HG02678 (cell line): ENCODE measurements around the gene TBC1D5.
"Not testable (repeated sequence)": the region's sequence is repeated elsewhere in the genome, so short reads cannot be mapped to it uniquely, and the experiment has no call there.

Experiments
- ATAC-seq: cut with Tn5 transposase; IDR thresholded peaks from one replicate; pipeline ENCODE4 v1.9.1; 2021; ENCODE audit warnings: mild to moderate bottlenecking, moderate library complexity; ENCODE audit not compliant: unreplicated experiment

The TBC1D5 gene

GRCh38 chr3:17423786-17424536 is 318.5 kb downstream of the TBC1D5 start:
- ATAC-seq: no peak

- no peak for ATAC-seq
These were observed 319.8 kb downstream of the TBC1D5 start for GRCh38 chr3:17422636-17423035.

DNA sequence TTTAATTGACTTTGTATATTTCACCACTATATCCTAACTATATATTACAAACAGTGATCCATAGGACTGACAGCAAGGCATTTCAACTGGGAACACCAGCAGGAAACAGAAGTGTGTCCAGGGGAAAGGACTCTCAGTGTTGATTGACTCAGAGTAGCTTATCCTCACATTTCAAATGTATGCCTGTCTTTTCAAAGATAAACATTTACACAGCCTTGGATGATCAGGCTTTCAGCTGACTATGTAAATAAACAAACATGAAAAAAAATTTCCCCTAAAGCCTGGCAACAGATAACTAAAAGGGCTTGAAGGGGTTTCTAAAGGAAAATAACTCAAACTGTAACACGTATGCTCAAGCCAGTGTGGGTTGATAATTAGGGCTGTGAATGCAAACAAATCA is 321.8 kb downstream of the TBC1D5 start:
- ATAC-seq: no peak

DNA sequence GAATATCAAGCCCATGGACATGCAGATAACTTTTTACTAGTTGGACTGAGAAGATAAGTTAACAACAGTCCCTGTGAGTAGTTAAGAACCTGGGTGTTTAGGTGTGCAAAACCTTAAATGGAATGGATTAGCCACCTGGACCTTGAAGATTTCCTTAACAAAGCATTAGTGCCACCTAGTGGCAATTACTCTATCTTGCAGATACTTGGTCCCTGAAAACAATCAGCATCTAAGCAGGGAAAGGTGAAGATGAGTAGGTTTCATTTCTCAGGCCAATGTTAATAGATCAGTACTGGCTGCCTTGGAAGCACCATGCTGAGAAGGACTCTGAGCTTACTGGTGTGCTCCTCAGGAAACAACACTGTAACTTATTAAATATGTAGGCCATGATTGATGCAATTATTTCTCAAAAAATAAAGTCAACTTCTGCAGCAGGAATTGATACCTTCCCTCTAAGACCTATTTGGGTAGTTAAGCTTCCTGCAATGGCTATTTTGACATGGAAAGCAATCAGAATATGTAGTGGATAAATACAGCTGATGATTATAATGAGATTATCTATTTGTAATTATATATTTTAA is 329.4 kb downstream of the TBC1D5 start:
- ATAC-seq: peak; percentile 89

- ATAC-seq: no peak
These were observed 331.1 kb downstream of the TBC1D5 start for GRCh38 chr3:17411157-17411877.

DNA sequence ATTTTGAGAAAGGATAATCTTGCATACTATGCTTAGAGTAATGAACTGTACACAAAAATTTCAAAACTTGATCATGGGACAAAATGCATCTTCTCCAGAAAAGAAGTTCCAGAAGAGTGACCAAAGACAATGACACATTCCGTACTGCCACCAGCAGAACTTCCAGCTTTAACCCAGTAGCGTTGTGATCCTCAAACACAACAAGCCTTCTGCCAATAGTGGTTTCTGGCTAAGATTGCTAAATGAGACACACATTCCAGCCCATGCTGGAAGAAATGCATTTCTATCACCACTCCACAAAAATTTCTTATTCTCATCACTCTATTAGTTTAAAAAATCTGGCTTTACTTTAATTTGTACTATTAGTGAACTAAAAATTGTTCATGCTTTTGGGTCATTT is 334.9 kb downstream of the TBC1D5 start:
- ATAC-seq: no peak

DNA sequence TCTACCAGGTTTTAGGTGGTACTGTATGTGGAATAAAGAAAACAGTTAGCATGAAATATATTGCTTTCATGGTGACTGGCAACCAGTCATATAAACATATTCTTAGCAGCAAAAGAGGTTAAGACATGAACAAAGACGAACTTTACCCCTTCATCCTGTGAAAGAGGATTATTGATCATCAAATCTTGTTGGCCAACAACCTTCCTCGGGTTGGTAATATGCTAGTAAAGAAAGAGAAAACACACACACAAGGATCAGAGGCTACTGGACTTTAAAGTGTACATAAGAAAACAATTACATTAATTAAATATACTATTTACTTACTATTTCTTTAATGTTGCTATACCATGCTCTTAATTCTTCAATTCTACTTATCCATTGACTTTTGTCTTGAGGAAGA is 337.9 kb downstream of the TBC1D5 start:
- no peak for ATAC-seq

DNA sequence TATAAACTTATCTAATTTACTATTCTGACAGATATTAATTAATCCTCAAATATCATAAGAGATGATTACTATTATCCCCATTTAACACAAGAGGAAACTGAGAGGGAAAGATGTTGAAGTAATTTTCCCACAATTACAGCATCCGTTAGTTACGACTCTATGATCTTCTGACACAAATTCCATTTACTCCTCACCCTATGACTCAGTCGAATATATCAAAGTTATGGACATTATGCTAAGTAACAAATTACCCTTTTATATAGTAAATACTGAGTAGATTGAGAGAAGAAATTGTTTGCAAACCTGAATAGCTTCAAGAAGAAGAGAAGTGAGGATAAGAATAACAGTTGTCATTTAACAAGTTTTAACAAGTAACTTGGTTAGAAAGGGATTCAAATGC is 340.0 kb downstream of the TBC1D5 start:
- no peak for ATAC-seq

GRCh38 chr3:17401912-17402311 is 340.5 kb downstream of the TBC1D5 start:
- ATAC-seq: no peak

GRCh38 chr3:17399586-17399985 is 342.8 kb downstream of the TBC1D5 start:
- ATAC-seq: peak; percentile 35

- ATAC-seq: peak; percentile 97
These were observed 343.4 kb downstream of the TBC1D5 start for GRCh38 chr3:17398959-17399551.

DNA sequence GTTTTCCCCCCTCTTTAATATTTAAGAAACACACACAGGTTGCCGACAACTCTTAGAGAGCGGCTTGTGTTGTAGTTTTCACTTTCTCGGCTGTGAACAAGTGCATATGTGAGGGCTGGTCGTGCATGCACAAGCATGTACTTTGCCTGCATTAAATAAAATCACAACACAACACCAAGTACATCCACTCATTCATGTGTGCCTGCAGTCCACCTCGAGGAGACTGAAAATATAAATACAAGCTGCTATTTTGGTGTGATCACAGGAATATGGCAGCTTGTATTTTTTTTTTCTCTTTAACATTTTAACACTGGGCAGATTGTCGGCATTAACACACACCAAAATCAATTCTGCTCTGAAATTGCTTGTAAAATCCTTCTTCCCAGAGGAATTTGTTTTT is 346.4 kb downstream of the TBC1D5 start:
- ATAC-seq: no peak

DNA sequence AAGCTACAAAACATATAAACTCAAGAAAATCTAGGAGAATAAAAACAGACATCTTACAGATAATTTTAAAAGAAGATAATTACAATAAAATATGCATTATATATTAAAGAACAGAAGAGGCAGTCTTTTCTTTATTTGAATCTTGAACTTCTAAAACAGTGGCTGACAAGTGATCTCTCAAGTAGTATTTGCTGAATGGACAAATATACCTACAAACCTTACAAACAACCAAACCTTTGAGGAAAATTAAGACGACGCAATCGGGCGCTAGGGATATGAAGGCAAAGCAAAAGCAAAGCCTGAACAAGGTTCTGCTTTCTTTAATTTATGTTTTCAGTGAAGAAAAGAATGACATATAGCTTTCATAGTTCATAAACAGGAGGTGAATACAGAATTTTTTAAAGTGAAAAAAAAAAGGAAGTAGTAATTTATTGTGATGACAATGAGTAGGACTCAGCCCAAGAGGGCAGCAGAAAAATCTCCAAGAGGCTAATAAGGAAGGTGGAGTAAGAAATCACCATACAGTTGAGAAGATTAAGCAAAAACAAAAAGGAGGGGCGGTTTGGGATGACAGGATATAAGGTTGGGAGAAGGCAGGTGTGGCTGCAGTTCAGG is 347.8 kb downstream of the TBC1D5 start:
- no peak for ATAC-seq

GRCh38 chr3:17392516-17392915 is 349.9 kb downstream of the TBC1D5 start:
- not testable (repeated sequence) for ATAC-seq

DNA sequence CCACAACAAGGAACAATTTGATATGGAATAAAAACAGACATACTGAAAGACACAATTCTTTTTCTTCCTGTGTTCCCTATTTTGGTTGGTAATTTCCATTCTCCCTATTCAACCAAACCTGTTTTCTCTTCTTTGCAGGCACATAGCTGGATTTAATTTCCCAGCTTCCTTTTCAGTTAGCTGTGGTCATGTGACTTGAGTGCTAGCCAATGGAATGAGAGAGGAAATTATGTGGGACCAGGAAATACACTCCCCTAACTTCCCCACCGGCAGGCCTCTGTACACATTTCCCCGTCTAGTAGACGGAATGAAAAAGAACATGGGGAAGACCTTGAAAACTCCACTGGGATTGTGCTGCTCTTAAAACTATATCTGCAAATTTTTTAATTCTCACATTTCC is 351.6 kb downstream of the TBC1D5 start:
- no peak for ATAC-seq

DNA sequence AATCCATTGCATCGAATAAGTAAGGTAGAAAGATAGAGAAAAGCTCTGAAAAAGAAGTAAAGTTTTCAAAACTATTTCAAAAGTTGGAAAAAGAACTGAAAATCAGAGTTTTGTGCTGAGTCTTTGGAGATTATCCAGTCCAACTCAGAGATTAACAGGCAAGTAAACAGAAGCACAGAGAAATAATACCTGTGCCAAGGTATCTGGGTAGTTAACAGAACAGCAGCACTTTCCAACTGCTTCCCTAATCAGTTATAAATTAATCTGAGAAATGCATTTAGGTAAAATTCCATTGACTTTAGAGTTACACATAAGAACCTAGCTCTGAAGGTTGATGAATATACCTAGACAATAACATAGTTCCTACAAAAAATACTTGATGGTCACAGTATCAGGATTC is 355.3 kb downstream of the TBC1D5 start:
- ATAC-seq: no peak

DNA sequence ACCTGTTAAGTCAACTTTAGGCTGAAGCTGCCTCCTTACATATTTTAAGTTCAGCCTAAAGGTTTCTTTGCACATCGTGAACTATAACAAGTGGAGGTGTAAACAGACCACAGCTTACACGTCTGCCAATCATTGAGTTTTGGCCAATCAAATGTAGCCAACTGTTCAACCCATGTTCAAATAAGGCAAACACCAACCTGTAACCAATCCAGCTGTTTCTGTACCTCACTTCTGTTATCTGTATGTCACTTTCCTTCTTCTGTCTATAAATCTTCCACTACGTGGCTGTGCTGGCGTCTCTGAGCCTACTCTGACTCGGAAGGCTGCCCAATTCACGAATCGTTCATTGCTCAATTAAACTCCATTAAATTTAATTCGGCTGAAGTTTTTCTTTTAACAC is 356.0 kb downstream of the TBC1D5 start:
- no peak for ATAC-seq

- no peak for ATAC-seq
These were observed 357.7 kb downstream of the TBC1D5 start for GRCh38 chr3:17384567-17385296.

DNA sequence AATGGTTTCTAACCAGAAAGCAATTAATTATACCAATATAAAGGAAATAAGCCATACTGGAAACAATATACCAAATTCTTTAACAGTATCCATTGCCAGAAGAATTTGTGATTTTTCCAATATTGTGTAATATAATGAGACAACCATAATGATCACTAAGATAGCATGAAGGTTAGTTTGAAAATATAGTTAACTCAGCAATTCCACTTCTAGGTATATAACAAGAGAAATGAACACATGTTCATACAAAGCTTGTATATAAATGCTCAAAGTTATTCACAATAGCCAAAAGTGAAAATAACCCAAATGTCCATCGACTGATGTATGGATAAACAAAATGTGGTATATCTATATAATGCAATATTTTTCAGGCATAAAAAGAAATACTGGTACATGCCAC is 369.1 kb downstream of the TBC1D5 start:
- no peak for ATAC-seq

DNA sequence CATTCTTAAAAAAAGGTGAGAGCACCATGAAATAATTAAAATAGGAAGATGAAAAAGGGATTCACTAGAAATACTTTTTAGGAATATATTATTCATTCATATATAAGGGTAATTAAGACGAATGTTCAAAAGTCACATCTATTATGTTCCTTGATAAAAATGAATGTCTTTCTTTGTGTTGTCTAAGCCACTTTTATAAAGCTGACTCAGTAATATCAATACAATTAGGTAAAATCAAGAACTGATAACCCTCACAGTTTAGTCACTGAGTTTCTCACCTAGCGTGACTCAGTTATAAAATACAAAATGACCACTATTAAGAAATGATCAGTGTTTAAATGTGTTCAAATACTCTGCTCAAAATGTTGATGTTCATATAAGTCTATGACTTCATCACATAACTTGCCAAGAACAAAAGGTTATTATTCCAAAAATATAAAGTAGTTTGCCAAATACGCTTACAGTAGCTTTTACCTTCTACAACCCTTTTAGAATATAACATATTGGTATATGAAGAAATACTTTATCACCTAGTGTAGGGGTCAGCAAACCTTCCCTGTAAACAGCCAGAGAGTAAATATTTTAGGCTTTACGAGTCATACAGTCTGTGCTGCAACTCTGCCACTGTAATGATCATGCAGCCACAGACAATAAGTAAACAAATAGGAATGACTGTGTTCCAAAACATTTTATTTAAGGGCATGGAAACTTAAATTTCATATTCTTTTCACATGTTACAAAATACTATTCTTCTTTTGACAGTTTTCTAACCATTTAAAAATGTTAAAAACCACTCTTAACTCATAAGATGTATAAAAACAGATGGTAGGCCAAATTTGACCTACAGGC is 369.8 kb downstream of the TBC1D5 start:
- no peak for ATAC-seq
